Stomach smooth muscle (tissue), 2 donors: ENCODE results near the gene CPSF7.

Experiments
- H3K27ac ChIP-seq: one replicate; pipeline ENCODE4 v1.7.0; 2013; ENCODE audit warnings: mild to moderate bottlenecking, low read length, inconsistent platforms
- H3K27me3 ChIP-seq, 2 donors: one replicate each; pipeline ENCODE4 v1.7.0; 2013; ENCODE audit warnings: low read length in 2 of 2; ENCODE audit not compliant: insufficient read depth in 2 of 2, control insufficient read depth in 1 of 2
- H3K36me3 ChIP-seq, 2 donors: one replicate each; pipeline ENCODE4 v1.7.0; 2013; ENCODE audit warnings: low read length in 2 of 2; ENCODE audit not compliant: control insufficient read depth in 2 of 2, insufficient read depth in 2 of 2
- H3K4me1 ChIP-seq: one replicate; pipeline ENCODE4 v1.7.0; 2013; ENCODE audit warnings: low read length; ENCODE audit not compliant: control insufficient read depth, insufficient read depth
- H3K4me3 ChIP-seq, 2 donors: one replicate each; pipeline ENCODE4 v1.7.0; 2013; ENCODE audit warnings: low read length in 2 of 2
- H3K9ac ChIP-seq, 2 donors: one replicate each; pipeline ENCODE4 v1.7.0; 2013; ENCODE audit warnings: low read length in 2 of 2, mild to moderate bottlenecking in 1 of 2
- H3K9me3 ChIP-seq, 2 donors: one replicate each; pipeline ENCODE4 v1.7.0; 2013; ENCODE audit warnings: low read length in 2 of 2; ENCODE audit not compliant: control insufficient read depth in 2 of 2
- donor health status: healthy.
- donor health status: Pancreatic carcinoma.

The CPSF7 gene

GRCh38 chr11:61356706-61357105 is 73.1 kb downstream of the CPSF7 start:
- no peaks in the 10 kb centered on the region for H3K27me3 ChIP-seq
- no peak overlapping the region for H3K4me3 ChIP-seq
- H3K9ac ChIP-seq = peak overlapping the region in 1 of 2 donors; percentile 29
- H3K9me3 ChIP-seq = no peaks in the 10 kb centered on the region
- H3K27ac ChIP-seq = no peak overlapping the region
- H3K4me1 ChIP-seq = peaks cover 8% of the 10 kb centered on the region
- H3K36me3 ChIP-seq = peaks cover 14 to 21% of the 10 kb centered on the region in 2 donors

- peaks cover 27 to 39% of the 10 kb centered on the region in 2 donors for H3K36me3 ChIP-seq
- no peak overlapping the region for H3K4me3 ChIP-seq
- H3K4me1 ChIP-seq = no peaks in the 10 kb centered on the region
- H3K9me3 ChIP-seq = no peaks in the 10 kb centered on the region
- no peaks in the 10 kb centered on the region for H3K27me3 ChIP-seq
- no peak overlapping the region for H3K27ac ChIP-seq
- H3K9ac ChIP-seq = no peak overlapping the region
These were observed 75.6 kb downstream of the CPSF7 start for GRCh38 chr11:61354208-61354607.

- Histone ChIP-seq H3K4me3 (no peak overlapping the region), H3K27me3 (no peaks in the 10 kb centered on the region), H3K4me1 (no peaks in the 10 kb centered on the region), H3K9ac (no peak overlapping the region), H3K36me3 (peaks cover 30 to 44% of the 10 kb centered on the region in 2 donors), H3K9me3 (no peaks in the 10 kb centered on the region), H3K27ac (no peak overlapping the region)
These were observed 76.4 kb downstream of the CPSF7 start for GRCh38 chr11:61353131-61354067.
